ENCODE measurements around the gene TRUB2. TPM values are rescaled to one million over a fixed set of nuclear protein-coding genes. Genes with fewer than 3 reads are reported as not detected.

TRUB2 gene
- total and polyA plus RNA-seq, 2 donors (not counting 1 experiment from before 2014, with no cell fraction given) = 7.6 to 21.5 TPM

DNA sequence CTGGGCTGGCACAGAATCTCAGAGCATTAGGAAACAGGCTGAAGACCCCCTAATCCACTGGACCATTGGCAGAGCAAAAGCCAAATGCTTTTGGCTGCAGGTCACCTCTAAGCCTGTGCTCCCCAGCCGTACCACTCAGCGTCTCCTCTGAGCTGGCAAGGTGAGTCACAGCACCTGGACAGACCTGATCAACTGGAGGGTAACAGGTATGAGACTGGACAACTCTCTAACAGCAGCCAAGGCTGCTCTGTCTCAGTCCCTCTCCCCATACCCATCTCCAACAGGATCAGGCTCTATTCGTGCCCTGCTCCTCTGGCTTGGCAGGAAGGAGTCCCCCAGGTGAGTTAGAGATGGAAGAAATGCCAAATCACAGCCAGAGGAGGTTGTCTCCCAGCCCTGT, 51.1 kb downstream of the TRUB2 start:
- ChIA-PET POLR2A (no interaction called here), CTCF (interaction anchor here (1.3 kb wide), 1 partner anchor 92 kb away, joined by 3 read pairs; no protein-coding TSS in a partner anchor)
- WGBS (ENCODE audit: insufficient coverage) = 94% methylated on average over 3 of the region's 3 CpGs
- intact Hi-C loops (cut with micrococcal nuclease) = loop anchor here (10.0 kb wide), 1 partner anchor 816 kb away; the partner anchor contains the start of genes LRSAM1 and RPL12
- Mint-ChIP-seq H3K4me1 (peaks cover 13% of the 10 kb centered on the region), H3K9me3 (ENCODE audit: insufficient read depth) (no peaks in the 10 kb centered on the region), H3K27ac (no peak overlapping the region), H3K27me3 (no peaks in the 10 kb centered on the region), H3K4me3 (no peak overlapping the region)
- Histone ChIP-seq H3K9me3 (ENCODE audit: control extremely low read depth in 1 of 3, control insufficient read depth in 2 of 3, insufficient read depth in 1 of 3, low read length in 2 of 3) (no peaks in the 10 kb centered on the region), H3K4me3 (ENCODE audit: control extremely low read depth in 1 of 5, extremely low read depth in 1 of 5, insufficient read depth in 1 of 5, low read depth in 2 of 5, low read length in 4 of 5) (no peak overlapping the region), H3K4me1 (ENCODE audit: control insufficient read depth in 2 of 2, insufficient read depth in 2 of 2, low read length in 2 of 2) (peaks cover 8 to 11% of the 10 kb centered on the region in 2 donors), H4K20me1 (ENCODE audit: control insufficient read depth, insufficient read depth, low read length, poor library complexity, severe bottlenecking) (no peaks in the 10 kb centered on the region), H3K27ac (ENCODE audit: low read length in 2 of 2) (no peak overlapping the region), H3K79me2 (ENCODE audit: control insufficient read depth, insufficient read depth, low read length) (peaks cover 18% of the 10 kb centered on the region), H2AFZ (ENCODE audit: insufficient read depth, low read depth, low read length, poor library complexity, severe bottlenecking) (no peak overlapping the region), H3K9ac (ENCODE audit: low read length) (no peak overlapping the region), H3K36me3 (replicated peaks in 1 of 2; ENCODE audit: control extremely low read depth in 1 of 2, control insufficient read depth in 1 of 2, extremely low read depth in 1 of 2, insufficient read depth in 2 of 2, low read length in 1 of 2) (peaks cover 0 to 26% of the 10 kb centered on the region in 2 experiments), H3K4me2 (replicated peaks; ENCODE audit: low read depth, low read length, poor library complexity, severe bottlenecking) (no peak overlapping the region), H3K27me3 (replicated peaks in 1 of 4; ENCODE audit: control extremely low read depth in 1 of 4, control insufficient read depth in 3 of 4, insufficient read depth in 4 of 4, low read length in 3 of 4) (no peaks in the 10 kb centered on the region)
- TF ChIP-seq CTCF (IDR thresholded peaks at IDR 0.05) (no peak), EZH2 (IDR thresholded peaks at IDR 0.05; ENCODE audit: borderline replicate concordance, insufficient read depth, low read depth, low read length, poor library complexity, severe bottlenecking) (no peak)
- DNase-seq (no peak), ATAC-seq (ENCODE audit: low read depth) (no peak)

GRCh38 chr9:128266868-128267590, 55.2 kb downstream of the TRUB2 start:
- POLR2A ChIA-PET = no interaction called here
- intact Hi-C loops (cut with micrococcal nuclease) = no loop called here

More at GRCh38 chr9:128266868-128267590, 55.2 kb downstream of the TRUB2 start:
- Mint-ChIP-seq H3K27ac (no peak overlapping the region), H3K4me1 (no peaks in the 10 kb centered on the region), H3K9me3 (ENCODE audit: insufficient read depth) (no peaks in the 10 kb centered on the region), H3K4me3 (no peak overlapping the region), H3K27me3 (no peaks in the 10 kb centered on the region)
- CTCF ChIA-PET = interaction anchor here (0.7 kb wide), 1 partner anchor 11 kb away, joined by 3 read pairs; no protein-coding TSS in a partner anchor
- DNase-seq (no peak), ATAC-seq (ENCODE audit: low read depth) (no peak)
- H3K79me2 ChIP-seq (ENCODE audit: control insufficient read depth, insufficient read depth, low read length) = no peaks in the 10 kb centered on the region
- TF ChIP-seq CTCF (IDR thresholded peaks at IDR 0.05) = no peak
- TF ChIP-seq EZH2 (IDR thresholded peaks at IDR 0.05; ENCODE audit: borderline replicate concordance, insufficient read depth, low read depth, low read length, poor library complexity, severe bottlenecking) = no peak
- H3K9ac ChIP-seq (ENCODE audit: low read length) = no peak overlapping the region
- no peaks in the 10 kb centered on the region for H3K27me3 ChIP-seq (replicated peaks in 1 of 4; ENCODE audit: control extremely low read depth in 1 of 4, control insufficient read depth in 3 of 4, insufficient read depth in 4 of 4, low read length in 3 of 4)
- WGBS (ENCODE audit: insufficient coverage) = 97% methylated on average over 15 of the region's 15 CpGs
- H4K20me1 ChIP-seq (ENCODE audit: control insufficient read depth, insufficient read depth, low read length, poor library complexity, severe bottlenecking) = no peaks in the 10 kb centered on the region
- H3K4me2 ChIP-seq (replicated peaks; ENCODE audit: low read depth, low read length, poor library complexity, severe bottlenecking) = no peak overlapping the region
- no peak overlapping the region for H3K27ac ChIP-seq (ENCODE audit: low read length in 2 of 2)
- no peak overlapping the region for H3K4me3 ChIP-seq (ENCODE audit: control extremely low read depth in 1 of 5, extremely low read depth in 1 of 5, insufficient read depth in 1 of 5, low read depth in 2 of 5, low read length in 4 of 5)
- H3K4me1 ChIP-seq (ENCODE audit: control insufficient read depth in 2 of 2, insufficient read depth in 2 of 2, low read length in 2 of 2) = no peaks in the 10 kb centered on the region
- H3K9me3 ChIP-seq (ENCODE audit: control extremely low read depth in 1 of 3, control insufficient read depth in 2 of 3, insufficient read depth in 1 of 3, low read length in 2 of 3) = no peaks in the 10 kb centered on the region
- H2AFZ ChIP-seq (ENCODE audit: insufficient read depth, low read depth, low read length, poor library complexity, severe bottlenecking) = no peak overlapping the region
- H3K36me3 ChIP-seq (replicated peaks in 1 of 2; ENCODE audit: control extremely low read depth in 1 of 2, control insufficient read depth in 1 of 2, extremely low read depth in 1 of 2, insufficient read depth in 2 of 2, low read length in 1 of 2) = peaks cover 0 to 36% of the 10 kb centered on the region in 2 experiments

Data from B cell (primary cell).